Measurements from ENCODE around the gene KAZN. TPM values are rescaled to one million over a fixed set of nuclear protein-coding genes. Genes with fewer than 3 reads are reported as not detected.

KAZN gene
- polyA plus RNA-seq, 2 of the 4 experiments (the other 2 are of a cell fraction), result 1.3 to 1.9 TPM

DNA sequence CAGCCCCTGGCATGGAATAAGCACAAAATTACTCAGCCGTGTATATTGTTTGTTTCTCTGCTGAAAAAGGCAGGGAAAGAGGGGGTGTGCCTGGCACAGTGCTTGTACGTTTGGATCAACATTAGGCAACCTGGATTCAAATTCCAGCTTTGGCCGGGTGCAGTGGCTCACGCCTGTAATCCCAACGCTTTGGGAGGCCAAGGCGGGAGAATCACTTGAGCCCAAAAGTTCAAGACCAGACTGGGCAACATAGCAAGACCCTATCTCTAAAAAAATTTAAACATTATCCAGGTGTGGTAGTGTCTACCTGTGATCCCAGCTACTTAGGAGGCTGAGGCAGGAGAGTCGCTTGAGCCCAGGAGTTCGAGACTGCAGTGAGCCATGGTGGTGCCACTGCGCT, 402.2 kb downstream of the KAZN start (continued):
- TF ChIP-seq, protein P1, sequence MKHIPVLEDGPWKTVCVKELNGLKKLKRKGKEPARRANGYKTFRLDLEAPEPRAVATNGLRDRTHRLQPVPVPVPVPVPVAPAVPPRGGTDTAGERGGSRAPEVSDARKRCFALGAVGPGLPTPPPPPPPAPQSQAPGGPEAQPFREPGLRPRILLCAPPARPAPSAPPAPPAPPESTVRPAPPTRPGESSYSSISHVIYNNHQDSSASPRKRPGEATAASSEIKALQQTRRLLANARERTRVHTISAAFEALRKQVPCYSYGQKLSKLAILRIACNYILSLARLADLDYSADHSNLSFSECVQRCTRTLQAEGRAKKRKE (CRISPR knock-in tag; IDR thresholded peaks at IDR 0.05; ENCODE audit: low read depth), result no peak

DNA sequence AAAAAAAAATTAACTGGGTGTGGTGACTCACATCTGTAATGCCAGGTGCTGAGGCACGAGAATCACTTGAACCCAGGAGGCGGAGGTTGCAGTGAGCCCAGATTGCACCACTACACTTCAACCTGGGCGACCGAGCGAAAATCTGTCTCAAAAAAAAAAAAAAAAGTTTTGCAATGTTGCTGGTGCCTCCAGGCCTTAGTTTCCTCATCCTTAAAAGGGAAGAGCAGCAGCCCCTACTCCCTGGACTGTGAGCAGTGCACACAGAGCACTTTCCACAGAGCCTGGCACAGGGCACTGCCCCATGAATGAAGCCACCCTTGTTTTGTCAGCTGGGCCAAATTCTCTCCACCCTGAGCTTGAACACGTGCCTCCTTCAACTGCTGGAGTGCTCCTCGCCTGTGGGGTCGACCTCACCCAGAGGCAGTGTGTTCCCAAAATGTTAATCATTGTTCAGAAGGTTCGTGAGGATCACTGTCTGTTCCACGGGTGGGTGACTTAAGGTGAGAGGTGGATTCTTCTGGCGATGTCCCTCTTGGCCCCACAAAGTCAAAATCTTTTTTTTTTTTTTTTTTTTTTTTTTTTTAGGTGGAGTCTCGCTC, 402.9 kb downstream of the KAZN start:
- H3K4me1 ChIP-seq, result peaks cover 11% of the 10 kb centered on the region; the same call in 2 of the 3 replicates
- no peak overlapping the region for H3K27ac ChIP-seq
- H3K4me3 ChIP-seq, result no peak overlapping the region
- no peak overlapping the region for H3K4me2 ChIP-seq
- H3K9me3 ChIP-seq, result no peaks in the 10 kb centered on the region
- DNase-seq (ENCODE audit: low read depth in 1 of 2, low spot score in 1 of 2), result no peak
- TF ChIP-seq POLR2AphosphoS2 (conservative IDR thresholded peaks at IDR 0.05; ENCODE audit: low read length) (no peak), FOSL2 (IDR thresholded peaks at IDR 0.05) (no peak), FOSL2 (CRISPR knock-in tag; IDR thresholded peaks at IDR 0.05) (no peak), POLR2A (IDR thresholded peaks at IDR 0.05; ENCODE audit: low read length) (no peak), CHD2 (IDR thresholded peaks at IDR 0.05; ENCODE audit: low read length, partially characterized antibody) (no peak), EP300 (IDR thresholded peaks at IDR 0.05) (no peak)
- TF ChIP-seq, protein P2, sequence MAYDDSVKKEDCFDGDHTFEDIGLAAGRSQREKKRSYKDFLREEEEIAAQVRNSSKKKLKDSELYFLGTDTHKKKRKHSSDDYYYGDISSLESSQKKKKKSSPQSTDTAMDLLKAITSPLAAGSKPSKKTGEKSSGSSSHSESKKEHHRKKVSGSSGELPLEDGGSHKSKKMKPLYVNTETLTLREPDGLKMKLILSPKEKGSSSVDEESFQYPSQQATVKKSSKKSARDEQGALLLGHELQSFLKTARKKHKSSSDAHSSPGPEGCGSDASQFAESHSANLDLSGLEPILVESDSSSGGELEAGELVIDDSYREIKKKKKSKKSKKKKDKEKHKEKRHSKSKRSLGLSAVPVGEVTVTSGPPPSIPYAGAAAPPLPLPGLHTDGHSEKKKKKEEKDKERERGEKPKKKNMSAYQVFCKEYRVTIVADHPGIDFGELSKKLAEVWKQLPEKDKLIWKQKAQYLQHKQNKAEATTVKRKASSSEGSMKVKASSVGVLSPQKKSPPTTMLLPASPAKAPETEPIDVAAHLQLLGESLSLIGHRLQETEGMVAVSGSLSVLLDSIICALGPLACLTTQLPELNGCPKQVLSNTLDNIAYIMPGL (CRISPR knock-in tag; IDR thresholded peaks at IDR 0.05; ENCODE audit: borderline replicate concordance), result no peak
- ChIA-PET CTCF (interaction anchor here (0.6 kb wide), 1 partner anchor 894 kb away, joined by 3 read pairs; no protein-coding TSS in a partner anchor), POLR2A (no interaction called here)
- ATAC-seq, result no peak
- 57% methylated on average over 11 of the region's 12 CpGs for WGBS (ENCODE audit: missing lambda C conversion rate)
- no peak for FAIRE-seq

DNA sequence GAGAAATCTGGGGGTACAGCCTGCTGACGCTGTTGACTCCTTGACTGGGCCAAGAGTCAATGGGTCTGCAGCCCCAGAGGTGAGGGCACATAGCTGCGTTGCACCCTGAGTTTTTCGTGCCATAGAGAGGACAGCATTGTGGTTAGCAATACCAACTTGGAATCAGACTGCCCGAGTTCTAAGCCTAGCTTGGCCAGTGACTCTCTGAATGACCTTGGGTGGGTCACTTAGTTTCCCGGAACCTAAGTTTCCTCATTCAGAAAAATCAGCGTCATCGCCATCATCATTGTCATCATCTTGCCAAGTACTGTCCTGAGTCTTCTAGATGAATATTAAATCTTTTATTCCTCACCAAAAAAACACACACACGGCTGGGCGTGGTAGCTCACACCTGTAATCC, 403.8 kb downstream of the KAZN start:
- Histone ChIP-seq H3K4me1 (peaks cover 11% of the 10 kb centered on the region; the same call in 2 of the 3 replicates), H3K4me2 (no peak overlapping the region), H3K27ac (no peak overlapping the region), H3K9me3 (no peaks in the 10 kb centered on the region), H3K4me3 (no peak overlapping the region)
- ChIA-PET CTCF (interaction anchor here (0.6 to 1.1 kb wide), 2 partner anchors 25 to 895 kb away, joined by 3 to 5 read pairs; no protein-coding TSS in a partner anchor), POLR2A (no interaction called here)
- FAIRE-seq (no peak), ATAC-seq (no peak), DNase-seq (ENCODE audit: low read depth in 1 of 2, low spot score in 1 of 2) (no peak)
- TF ChIP-seq PHF8 (IDR thresholded peaks at IDR 0.05; ENCODE audit: borderline replicate concordance, low read depth), result no peak
- no peak for TF ChIP-seq ESRRA (IDR thresholded peaks at IDR 0.05; ENCODE audit: borderline replicate concordance, low read length)
- TF ChIP-seq ZC3H11A (IDR thresholded peaks at IDR 0.05), result no peak
- no peak for TF ChIP-seq RNF2 (IDR thresholded peaks at IDR 0.05; ENCODE audit: borderline replicate concordance, low read depth)
- TF ChIP-seq, protein P3, sequence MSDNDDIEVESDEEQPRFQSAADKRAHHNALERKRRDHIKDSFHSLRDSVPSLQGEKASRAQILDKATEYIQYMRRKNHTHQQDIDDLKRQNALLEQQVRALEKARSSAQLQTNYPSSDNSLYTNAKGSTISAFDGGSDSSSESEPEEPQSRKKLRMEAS (IDR thresholded peaks at IDR 0.05), result no peak
- TF ChIP-seq, protein P2 (CRISPR knock-in tag; IDR thresholded peaks at IDR 0.05; ENCODE audit: borderline replicate concordance), result no peak
- TF ChIP-seq, protein P4, sequence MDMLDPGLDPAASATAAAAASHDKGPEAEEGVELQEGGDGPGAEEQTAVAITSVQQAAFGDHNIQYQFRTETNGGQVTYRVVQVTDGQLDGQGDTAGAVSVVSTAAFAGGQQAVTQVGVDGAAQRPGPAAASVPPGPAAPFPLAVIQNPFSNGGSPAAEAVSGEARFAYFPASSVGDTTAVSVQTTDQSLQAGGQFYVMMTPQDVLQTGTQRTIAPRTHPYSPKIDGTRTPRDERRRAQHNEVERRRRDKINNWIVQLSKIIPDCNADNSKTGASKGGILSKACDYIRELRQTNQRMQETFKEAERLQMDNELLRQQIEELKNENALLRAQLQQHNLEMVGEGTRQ (IDR thresholded peaks at IDR 0.05), result no peak
- no peak for TF ChIP-seq CBX2 (IDR thresholded peaks at IDR 0.05; ENCODE audit: borderline replicate concordance, low read depth)
- TF ChIP-seq HEYL (CRISPR knock-in tag; IDR thresholded peaks at IDR 0.05), result no peak
- TF ChIP-seq ZFP36 (IDR thresholded peaks at IDR 0.05; ENCODE audit: borderline replicate concordance, partially characterized antibody), result no peak
- TF ChIP-seq SREBF2 (IDR thresholded peaks at IDR 0.05), result no peak
- TF ChIP-seq NPAS2 (CRISPR knock-in tag; IDR thresholded peaks at IDR 0.05; ENCODE audit: borderline replicate concordance), result no peak
- TF ChIP-seq CEBPB (IDR thresholded peaks at IDR 0.05), result no peak
- TF ChIP-seq POLR2AphosphoS2 (conservative IDR thresholded peaks at IDR 0.05; ENCODE audit: low read length), result no peak
- TF ChIP-seq NFE2L2 (conservative IDR thresholded peaks at IDR 0.05; ENCODE audit: low read length), result no peak
- no peak for TF ChIP-seq JUN (IDR thresholded peaks at IDR 0.05)
- TF ChIP-seq EHMT2 (IDR thresholded peaks at IDR 0.05; ENCODE audit: low read depth), result no peak
- TF ChIP-seq CHD2 (IDR thresholded peaks at IDR 0.05; ENCODE audit: low read length, partially characterized antibody), result no peak
- TF ChIP-seq, protein P5, sequence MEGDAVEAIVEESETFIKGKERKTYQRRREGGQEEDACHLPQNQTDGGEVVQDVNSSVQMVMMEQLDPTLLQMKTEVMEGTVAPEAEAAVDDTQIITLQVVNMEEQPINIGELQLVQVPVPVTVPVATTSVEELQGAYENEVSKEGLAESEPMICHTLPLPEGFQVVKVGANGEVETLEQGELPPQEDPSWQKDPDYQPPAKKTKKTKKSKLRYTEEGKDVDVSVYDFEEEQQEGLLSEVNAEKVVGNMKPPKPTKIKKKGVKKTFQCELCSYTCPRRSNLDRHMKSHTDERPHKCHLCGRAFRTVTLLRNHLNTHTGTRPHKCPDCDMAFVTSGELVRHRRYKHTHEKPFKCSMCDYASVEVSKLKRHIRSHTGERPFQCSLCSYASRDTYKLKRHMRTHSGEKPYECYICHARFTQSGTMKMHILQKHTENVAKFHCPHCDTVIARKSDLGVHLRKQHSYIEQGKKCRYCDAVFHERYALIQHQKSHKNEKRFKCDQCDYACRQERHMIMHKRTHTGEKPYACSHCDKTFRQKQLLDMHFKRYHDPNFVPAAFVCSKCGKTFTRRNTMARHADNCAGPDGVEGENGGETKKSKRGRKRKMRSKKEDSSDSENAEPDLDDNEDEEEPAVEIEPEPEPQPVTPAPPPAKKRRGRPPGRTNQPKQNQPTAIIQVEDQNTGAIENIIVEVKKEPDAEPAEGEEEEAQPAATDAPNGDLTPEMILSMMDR (IDR thresholded peaks at IDR 0.05), result no peak
- no peak for TF ChIP-seq CBX8 (IDR thresholded peaks at IDR 0.05)
- WGBS (ENCODE audit: missing lambda C conversion rate), result 90% methylated on average over 9 of the region's 9 CpGs

Measured in A549 (cell line).